Thyroid gland (tissue), 4 donors: Measurements from ENCODE around the gene MAP4K1.

Experiments used
- CTCF ChIP-seq, 6 experiments: fragments of 200-600 bp in 3 of 6; fragments of 450-650 bp in 3 of 6; sonication (generic) in 3 of 6; IDR thresholded peaks; one replicate each; pipeline ENCODE4 v1.5.1; 2016 to 2019; ENCODE audit warnings: antibody characterized with exemption in 6 of 6, mild to moderate bottlenecking in 2 of 6, inconsistent platforms in 1 of 6, moderate library complexity in 1 of 6
- POLR2A ChIP-seq, 2 donors: fragments of 450-650 bp; IDR thresholded peaks; one replicate each; pipeline ENCODE4 v1.6.1; 2017; ENCODE audit warnings: antibody characterized with exemption in 2 of 2, mild to moderate bottlenecking in 2 of 2, moderate library complexity in 1 of 2

- TF ChIP-seq POLR2A (IDR thresholded peaks at IDR 0.05) (no peak), CTCF (IDR thresholded peaks at IDR 0.05) (no peak)
Observed at GRCh38 chr19:38615007-38615581, 2.7 kb downstream of the MAP4K1 start.
